Measurements from ENCODE around the gene KDELR3.

The KDELR3 gene

DNA sequence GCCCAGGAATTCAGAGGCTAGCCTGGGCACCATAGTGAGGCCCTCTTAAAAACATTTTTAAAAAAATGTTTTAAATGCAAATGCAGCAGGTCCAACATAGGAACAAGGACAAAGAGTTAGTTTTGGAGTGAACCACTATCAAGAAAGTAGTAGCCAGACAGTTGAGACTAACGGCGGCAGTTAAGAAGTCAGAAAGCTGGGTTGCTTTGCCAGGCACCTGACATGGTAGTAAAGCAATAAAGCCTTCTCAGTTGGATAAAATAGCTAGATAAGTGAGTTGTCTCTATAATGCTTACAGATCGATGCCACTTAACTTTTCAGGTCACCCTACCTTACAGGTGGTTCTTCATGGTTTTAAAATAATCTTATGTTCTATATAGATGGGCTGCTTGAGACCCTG, 55.1 kb downstream of the KDELR3 start:
- DNase-seq (ENCODE audit: low read depth): no peak

DNA sequence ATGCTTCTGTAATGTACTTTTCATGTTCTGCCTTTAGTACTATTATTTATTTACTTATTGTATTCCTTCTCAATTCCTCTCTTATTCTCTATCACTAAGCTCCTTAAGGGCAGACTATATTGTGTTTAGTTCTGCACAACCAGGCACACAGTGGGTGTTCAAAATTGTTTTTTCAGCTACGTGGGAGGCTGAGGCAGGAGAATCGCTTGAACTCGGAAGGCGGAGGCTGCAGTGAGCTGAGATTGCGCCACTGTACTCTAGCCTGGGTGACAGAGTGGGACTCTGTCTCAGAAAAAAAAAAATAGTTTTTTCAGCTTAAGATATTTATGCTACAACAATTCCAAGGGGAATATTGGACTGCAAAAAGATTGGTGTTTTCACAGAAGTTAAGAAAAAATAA, 55.6 kb downstream of the KDELR3 start:
- no peak for DNase-seq (ENCODE audit: low read depth)

DNA sequence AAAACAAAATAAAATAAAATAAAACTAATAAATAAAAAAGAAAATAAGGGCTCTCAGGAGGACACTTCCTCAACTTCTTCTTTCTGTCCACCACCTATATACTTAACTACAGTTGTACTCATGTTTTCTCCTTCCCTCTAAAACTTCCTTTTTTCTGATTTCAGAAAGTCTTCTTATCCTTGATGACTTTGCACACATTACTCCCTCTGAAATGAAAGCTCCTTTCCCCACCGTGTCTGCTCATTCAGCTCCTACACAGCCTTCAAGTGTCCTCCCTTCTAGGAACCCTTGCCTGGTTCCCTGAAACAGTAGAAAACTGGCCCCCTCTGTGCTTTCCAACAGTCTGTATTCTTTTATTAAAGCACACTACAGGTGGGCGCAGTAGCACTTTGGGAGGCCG, 56.5 kb downstream of the KDELR3 start:
- no peak for DNase-seq (ENCODE audit: low read depth)

DNA sequence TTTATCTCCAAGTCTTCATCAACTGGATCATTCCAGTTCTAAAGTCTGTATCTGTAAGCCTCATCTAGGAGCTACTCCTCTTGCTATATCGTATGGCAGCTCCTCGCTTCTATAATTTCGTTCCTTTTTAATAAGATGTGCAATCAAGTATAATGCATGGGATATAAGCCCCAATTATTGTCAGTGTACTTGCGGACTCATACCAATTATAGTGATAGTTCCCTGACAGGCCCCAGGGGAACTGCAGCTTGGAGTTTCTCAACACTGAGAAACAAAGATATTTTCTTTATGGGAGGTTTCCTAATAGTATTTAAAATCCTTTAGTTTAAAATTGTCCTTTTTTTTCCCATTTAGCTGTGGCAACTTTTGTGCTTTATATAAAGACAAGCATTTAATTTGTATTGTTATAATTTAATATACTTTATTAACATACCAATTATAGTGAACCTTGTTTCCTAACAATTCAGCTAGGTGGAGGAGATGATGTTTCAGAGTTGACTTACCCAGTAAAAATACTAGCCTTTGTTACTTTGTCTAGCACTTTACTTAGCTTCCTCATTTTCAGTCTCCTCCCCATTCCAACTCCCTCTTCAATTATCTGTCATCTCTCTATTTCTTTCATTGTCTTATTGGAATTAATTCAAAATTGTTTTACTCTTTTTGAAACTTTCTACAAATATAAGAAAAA, 63.5 kb downstream of the KDELR3 start:
- no peak for DNase-seq (ENCODE audit: low read depth)

Measured in activated T-helper 9 cell treated with anti-CD3 and anti-CD28 coated beads, Interleukin-2, amount 50 U/mL, for 16 hours (primary cell).